GM19455 (cell line): ENCODE results near the gene TSHZ3.

Source experiments
- ATAC-seq: cut with Tn5 transposase; IDR thresholded peaks from one replicate; pipeline ENCODE4 v1.9.1; 2021; ENCODE audit not compliant: unreplicated experiment

TSHZ3 gene

DNA sequence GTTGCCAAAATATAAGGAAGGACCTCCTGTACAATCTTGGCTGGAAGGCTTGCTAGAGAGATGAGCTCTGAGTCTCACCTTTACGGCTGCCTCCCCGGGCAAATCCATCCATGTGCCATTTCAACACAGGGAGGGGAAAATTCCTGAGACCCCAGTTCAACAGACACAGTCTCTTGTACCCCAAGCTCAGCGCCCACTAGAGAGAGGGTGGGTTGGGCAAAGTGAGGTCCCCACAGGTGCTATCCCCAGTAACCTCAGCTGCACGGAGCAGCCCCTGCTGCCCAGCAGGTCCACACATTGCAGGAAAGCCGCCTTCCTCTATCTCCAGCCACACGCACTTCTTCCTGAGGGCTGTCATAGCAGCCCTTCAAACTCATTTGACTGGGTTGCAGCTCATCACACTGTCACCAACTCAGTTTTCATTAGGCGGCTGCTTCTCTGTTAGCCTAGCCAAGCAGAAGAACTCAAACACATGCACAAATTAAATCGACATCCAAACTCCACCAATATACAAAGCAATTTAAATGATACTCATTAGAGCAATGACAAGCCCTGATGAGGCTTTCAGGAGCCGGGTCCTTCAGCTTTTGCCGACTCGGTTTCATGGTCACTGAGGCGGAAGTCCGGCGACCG, 80.4 kb downstream of the TSHZ3 start:
- no peak for ATAC-seq

DNA sequence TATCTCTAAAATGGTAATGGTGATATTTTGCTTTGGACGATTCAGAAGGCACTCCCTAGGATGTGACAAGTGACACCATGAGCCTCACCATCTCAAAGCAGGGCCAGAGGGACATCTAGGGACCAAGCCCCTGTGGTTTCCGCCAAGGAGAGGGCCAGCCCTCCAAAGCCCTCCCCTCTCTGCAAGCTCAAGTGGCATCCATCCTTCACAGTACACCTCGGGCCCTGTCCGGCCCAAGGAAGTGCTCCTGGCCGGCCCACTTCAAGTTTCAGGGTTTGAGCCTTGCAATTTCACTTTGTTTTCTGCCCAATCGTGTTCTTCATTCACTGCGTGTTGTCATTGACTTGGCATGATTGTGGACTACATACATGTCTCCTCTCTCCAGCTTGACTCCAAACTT, 82.5 kb downstream of the TSHZ3 start:
- ATAC-seq = no peak

DNA sequence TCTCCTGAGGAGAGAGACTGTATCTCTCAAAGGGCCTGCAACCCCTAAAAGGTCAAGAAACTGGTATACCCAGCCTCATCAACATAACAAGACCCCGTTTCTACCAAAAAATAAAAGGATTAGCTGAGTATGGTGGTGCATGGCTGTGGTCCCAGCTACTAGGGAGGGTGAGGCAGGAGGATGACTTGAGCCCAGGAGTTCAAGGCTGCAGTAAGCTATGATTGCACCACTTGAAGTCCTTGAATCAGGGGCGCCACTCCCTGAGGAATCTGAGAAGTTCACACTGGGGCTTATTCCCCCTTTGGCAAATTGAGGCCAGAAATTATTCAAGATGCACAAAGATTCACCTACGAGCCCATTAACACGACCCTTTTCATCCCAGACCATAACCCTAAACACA, 83.0 kb downstream of the TSHZ3 start:
- no peak for ATAC-seq

DNA sequence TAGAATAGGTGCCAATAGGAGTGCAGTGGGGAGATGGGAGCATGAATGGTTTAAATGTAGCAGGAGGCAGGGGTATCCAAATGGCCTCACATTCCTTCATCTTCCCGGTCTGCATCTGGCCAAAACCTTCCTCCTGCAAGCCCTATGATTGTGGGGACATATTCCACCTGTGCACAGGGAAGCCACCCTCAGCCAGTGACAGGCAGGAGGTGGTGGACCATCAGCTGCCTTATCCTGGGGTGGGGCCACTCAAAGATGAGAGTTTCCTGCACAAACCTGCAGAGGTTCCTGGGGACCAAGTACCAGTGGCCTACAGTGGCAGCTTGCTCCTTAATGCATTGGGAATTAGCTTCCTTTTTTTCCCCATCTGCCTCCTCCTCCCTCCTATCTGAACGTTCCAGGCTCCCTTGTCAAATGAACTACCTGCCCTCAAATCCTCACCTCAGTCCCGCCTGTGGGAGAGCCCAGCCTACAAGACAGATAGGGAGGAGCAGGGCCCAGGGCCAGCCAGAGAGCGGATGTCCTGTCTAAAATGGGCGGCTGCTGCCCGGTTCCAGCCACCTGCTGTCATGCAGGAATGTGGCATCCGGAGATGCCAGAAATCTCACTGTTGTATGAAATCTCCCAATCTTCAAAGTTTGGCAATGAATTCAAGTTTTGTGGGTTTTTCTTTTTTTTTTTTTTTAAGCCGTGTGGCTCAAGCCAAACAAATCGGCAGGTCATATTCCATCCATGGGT, 85.0 kb downstream of the TSHZ3 start:
- ATAC-seq = no peak

DNA sequence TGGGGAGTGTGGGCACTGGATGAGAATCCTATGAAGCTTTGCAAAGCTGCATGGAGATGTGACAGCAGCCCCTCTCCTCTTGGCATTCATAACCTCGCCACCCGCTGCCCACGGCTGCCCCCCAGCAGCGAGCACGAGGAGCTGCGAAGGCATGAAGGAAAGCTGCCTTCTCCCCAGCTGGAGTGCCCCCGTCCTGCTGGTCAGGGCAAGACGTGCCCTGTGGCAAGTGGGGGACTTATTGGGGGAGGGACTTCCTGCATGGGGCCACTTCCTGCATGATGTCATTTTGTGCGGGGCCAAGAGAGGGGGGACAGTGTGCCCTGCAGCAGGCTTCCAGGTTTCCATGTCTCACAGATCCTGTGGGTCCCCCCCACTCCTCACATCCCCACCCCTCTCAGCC, 85.9 kb downstream of the TSHZ3 start:
- no peak for ATAC-seq

DNA sequence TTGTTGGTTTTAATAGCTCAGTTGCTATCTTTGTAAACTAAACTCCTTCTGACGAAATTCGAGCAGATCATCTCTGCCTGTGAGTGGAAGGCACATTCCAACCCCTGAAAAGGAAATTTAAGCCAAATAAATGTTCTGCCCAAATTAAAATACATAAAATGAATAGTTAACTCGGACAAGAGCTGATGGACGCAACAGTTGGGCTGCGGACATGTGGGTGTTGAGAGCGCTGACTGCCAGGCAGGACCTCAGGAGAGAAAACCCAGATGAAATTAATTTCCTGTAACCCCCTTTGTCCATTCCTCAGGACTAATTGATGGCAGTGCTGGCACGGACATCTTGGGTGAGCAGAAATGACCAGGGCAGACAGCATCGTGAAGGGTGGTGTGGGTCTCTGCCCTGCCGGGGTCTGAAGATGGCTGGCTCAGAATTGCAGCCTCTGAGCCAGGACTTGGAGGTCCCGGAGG, 86.5 kb downstream of the TSHZ3 start:
- no peak for ATAC-seq

DNA sequence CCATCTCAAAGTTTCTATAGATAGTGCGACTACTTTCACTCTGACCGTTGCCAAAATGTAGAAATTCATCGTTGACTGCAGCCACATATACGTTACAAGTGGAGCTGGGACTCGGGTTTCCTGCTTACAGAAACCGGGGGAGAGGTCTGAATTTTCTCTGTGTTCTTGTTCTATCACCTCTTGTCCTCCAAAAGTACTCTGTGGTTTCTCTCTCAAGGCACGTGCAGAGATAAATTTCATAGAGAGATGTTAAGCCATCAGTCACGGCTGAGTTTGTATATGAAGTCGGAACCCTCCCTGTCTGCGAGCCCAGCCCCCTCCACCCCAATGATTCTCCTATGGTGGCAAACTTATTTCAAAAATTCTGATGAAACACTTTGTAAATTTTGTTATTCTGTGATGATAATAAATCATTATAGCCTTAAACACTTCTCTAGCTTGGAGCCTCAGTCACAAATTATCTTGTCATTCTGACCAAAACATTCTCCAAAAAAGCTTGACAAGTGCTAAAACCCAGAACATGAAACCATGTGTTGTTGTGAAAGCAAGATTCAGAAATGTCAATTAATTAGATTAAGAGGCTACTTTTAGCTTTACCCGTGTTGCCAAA, 87.5 kb downstream of the TSHZ3 start:
- ATAC-seq = no peak

DNA sequence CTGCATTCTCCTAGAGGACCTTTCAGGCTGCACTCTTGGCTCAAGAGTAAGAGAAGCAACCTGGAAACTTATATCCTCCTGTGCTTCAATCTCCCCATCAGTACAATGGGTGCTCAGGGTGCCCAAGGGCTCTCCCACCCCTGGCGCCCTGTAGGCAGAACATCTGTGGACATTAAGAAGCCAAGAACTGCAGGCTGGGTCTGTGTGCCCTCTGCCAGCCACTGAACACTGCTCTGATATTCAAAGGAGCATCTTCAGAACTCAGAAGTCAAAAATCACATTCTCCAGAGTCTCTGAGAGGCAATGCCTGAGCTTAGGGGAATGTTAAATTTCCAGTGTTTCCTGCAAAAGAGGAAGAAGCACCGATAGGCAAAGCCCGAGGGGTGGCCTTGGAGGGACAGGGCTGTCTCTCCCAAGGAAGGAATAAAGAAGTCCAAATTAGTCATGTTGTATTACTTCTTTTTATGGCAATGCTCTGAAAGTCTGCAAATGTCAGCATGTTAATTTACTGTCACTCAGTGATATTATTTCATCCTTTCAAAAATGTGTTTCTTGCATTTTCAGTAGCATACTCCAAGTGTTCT, 88.1 kb downstream of the TSHZ3 start:
- ATAC-seq = no peak

DNA sequence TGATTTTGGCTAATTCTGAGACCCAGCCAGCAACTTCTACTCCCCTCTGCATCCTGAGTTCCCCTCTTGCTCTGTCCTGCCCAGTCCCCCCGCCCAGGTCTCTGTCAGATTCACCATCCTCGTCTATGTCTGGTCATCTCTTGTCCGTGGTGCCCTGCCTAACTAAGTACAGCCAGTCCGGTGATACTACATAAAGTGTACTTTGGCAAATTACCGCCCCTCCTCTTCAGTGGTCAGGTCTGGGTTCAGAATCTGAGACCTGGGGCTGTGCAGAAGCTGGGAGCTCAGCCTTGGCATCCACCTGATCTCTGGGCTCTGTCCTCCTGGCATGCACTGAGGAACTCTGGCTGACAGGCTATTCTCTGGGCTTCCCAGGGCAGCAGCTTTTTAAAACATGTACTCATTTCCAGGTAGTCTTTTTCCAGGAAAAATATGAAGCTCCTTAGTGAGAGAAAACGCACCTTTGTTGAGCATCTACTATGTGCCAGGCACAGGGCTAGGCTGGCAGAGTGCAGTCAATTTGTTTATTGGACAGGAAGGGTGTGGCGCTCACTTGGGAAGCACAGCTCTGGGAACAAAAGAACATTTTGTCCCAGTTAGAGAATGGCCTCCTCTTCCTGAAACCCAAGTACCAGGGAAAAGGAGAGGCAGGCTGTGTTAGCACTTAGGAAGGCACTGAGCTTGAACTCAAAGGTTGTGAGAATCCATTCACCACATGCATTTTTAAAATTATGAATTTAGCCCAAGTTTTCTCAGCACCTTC, 88.9 kb downstream of the TSHZ3 start:
- ATAC-seq = no peak

DNA sequence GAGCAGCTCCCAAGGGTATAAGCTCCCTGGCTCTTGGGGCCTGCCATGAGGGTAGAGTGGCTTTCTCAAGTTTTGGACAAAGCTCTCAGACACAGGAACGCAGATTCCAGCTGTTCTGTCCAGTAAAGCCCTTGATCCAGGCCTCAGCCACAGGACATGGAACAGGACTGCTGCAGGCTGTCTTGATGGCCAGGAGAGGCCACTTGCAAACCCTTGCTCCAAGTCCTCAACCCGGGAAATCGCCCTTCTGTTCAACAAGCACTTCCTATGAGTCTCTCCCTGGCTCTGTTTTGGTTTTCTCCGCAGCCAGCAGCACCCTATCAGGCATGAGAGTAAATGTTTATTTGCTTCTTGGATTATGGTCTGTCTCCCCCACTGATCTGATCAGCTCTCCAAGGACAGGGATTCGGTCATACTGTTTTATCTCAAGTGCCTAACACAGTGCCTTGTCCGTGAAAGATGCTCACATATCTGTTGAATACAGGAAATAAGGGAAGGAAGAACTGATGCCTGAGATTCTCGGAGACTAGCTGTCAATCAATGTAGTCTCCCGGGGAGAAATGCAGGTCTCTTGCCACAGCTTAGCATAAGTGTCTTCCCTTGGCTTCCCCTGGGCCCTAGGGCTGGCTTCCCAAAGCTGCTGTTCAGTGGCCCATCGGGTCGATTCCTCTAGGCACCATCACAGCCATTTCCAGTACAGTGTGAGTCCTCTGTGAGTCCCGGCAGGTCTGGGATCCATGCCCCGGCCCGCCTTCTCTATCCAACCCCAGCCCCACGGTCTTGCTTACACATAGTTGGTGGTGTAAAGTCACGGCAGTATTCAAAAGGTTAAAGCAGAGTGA, 90.8 kb downstream of the TSHZ3 start:
- no peak for ATAC-seq

DNA sequence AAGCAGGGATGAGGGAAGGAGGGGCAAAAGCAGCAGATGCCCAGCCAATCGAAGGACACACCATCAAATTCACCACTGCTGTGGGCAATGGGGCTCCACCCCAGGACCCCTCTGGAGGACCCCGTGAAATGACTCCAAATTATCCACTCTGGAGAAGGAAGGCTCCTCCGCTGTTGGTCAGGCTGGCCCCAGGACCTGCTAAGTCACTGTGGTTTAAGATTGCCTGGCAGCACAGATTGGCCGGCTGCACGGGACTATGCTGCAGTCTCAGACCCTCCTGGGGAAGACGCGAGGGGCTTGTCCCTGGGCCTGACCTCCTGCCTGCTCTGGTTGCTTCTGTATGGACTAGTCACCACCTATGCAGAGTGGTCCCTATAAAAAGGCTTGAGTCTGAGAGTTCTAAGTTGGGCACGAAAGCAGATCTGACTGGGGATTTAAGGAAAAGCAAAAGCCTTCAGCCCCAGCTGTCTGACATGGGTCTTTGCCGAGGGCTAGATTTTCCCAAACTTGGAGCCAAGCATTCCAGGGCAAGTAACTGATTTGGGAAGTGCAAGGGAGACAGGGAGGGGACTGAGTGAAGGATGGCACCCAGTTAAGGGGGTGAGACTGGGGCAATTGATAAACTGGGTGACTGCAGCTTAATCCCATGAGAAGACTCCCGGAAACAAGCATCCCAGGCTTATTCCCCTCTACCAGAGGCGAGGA, 91.7 kb downstream of the TSHZ3 start:
- no peak for ATAC-seq

DNA sequence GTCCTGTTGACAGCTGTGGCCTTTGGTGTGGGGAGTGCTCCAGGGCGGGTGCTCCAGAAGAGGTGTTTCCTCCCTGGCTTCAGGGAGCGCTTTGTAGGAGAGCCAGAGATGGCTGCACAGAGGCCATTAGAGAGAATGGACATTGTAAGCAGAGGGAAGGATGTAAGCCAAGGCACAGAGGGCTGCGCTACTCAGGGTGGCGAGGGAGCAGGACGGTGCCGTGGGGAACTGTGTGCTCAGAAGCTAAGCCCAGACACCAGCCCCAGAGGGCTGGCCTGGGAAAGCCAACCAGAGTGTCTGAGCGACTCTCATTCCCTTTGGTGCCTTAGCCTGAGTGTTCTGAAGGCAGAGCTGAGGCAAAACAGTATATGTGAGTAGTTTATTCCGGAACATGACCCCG, 92.2 kb downstream of the TSHZ3 start:
- no peak for ATAC-seq

DNA sequence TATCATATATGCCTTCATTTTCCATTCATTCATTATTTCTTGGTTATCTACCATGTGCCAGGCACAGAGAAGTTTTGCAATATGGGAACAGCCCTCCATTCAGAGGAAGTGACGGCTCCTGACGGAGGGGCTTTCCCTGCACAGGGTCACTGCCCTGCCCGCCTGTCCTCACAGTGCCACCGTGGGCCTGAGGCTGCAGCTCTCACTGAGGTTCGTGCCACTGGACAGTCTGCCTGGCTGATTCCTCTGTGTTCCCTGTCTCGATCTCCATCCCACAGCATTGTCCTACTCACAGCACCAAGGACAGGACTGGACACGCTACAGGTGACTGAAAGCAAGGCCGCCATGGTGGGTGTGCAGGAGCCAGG, 92.7 kb downstream of the TSHZ3 start:
- ATAC-seq = no peak

DNA sequence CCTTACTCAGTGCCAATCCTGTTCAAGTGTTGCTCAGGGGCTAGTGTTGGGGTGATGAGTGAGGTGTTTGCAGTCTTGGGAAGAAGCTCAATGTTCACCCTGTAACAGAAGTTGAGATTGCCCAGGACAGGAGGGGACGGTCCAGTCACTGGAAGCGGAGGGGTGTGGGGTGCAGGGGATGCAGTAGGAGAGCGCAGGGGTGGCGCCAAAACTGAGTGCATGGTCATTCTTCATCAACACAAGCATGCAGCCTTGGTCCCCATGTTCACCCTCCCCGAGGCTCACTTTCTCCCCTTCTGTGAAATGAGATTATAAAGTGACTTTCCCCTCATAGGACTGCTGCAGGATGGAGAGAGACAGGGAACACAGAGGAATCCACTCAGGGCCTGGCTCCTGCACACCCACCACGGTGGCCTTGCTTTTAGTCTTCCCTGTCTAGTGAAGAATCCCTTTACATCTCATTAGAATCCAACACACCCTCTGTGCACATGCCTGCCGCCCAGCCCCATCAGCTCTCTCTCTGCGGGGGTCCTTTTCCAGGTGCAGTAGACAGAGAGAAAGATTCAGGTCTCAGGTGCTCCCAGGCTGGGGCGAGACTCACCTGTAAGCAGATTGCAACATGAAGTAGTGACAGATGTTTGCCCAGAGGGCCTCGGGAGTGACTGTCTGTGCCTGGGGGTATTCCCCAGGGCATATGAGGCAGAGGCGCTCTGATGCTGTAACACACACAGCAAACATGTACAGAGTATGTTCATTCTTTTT, 93.2 kb downstream of the TSHZ3 start:
- ATAC-seq = no peak

DNA sequence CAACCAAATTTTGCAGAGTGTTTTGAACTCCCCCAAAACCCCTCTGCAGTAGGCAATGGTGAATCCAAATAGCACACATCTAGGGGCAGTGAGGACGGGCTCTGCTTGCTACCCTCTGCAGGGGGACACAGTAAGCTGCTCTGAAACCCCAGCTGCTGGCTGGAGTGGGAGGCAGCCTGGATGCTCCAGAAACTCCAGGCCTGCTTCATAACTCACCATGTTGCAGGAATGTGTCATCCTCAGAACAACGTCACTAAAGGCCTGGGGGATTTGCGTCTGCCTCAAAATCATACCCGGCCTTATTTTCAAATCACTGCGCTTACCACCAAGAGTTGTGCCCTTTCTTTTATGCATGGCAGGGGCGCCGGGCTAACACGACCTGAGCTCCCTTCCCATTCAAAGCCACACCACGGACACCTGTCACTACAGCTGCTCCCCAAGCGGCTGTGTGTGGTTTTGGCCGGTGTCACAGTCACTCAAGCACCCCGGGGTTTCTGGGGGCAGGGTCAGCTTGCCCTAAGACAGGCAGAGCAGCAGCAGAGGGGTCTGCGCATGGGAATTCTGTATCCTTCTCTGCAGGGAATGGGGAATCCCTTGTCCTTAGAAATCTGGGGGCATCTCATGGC, 93.9 kb downstream of the TSHZ3 start:
- ATAC-seq = no peak

DNA sequence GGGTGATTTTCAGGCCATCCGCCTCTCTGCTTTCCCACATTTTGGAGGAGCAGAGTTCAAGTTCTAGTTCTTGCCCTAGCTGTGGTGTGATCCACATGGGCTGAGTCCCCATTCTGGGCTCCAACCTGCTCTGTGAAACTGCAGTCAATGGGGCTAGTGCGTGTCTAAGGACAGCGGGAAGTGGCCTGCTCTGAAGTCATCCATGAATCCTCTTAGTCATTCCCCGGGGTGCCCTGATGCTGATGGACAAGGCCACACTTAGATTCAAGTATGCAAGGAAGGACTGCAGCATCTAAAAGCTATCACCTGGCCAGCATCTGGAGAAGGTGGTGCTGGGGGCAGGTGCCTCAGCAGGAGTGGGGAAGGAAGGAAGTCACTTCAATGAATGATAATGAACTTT, 94.6 kb downstream of the TSHZ3 start:
- ATAC-seq = no peak

DNA sequence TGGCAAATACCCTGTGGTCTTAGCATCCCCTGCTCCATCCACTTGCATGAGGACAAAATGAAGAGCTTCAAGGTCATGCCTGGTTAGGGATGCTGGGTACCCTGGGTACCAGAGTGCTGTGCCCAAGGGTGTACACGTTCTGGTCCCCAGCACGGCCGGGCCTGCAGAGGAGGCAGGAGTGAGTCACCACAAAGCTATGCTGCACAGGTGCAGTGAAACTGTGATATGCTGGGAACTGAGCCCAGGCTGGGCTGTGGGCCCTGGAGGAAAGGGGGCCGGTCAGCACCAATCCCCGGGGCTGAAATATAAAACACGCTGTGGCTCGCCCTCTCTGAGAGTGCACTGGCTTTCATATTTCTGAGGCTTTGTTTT, 95.1 kb downstream of the TSHZ3 start:
- ATAC-seq = no peak

DNA sequence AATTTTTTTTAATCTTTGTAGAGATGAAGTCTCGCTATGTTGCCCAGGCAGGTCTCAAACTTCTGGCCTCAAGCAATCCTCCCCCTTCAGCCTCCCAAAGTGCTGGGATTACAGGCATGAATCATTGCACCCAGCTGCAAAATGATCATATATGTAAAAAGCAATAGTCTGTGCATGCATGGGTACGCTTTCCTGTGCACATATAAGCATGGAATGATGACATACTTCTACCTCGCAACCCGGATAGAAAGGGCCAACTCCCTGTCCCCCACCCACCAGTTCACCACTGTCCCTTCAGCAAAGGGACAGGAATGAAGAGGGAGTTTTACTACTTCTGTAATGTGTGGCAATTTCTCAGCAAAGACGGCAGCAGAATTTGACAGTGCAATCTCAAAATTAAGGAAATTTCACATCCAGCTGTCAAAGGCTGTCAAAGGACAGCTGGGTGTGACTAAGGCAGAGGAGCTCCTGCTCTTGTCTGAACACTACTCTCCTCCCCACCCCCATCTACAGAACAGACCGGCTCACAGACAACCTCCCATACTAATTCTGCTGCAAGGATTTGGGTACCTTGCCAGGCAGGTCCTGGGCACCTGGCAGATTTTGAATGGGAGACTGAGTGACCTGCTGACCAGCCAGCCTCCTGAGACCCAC, 95.6 kb downstream of the TSHZ3 start:
- ATAC-seq = no peak
